Dendritic cell treated with granulocyte-macrophage colony-stimulating factor and Interleukin-4, amounts not matched to agents 40 ng/mL and 50 ng/mL, for 4 days (primary cell): ENCODE results near the gene CSF1R.
"Not testable (repeated sequence)": the region's sequence is repeated elsewhere in the genome, so short reads cannot be mapped to it uniquely, and the experiment has no call there.

Source experiments
- H3K27ac Mint-ChIP-seq: one replicate; pipeline ENCODE4 v1.8.0; 2022; ENCODE audit warnings: mild to moderate bottlenecking, mixed read lengths
- H3K27me3 Mint-ChIP-seq: one replicate; pipeline ENCODE4 v1.8.0; 2022; ENCODE audit warnings: mild to moderate bottlenecking, mixed read lengths
- H3K36me3 Mint-ChIP-seq: one replicate; pipeline ENCODE4 v1.8.0; 2022; ENCODE audit warnings: low read depth, mixed read lengths
- H3K4me1 Mint-ChIP-seq: one replicate; pipeline ENCODE4 v1.8.0; 2022; ENCODE audit warnings: low read depth, mixed read lengths
- H3K4me3 Mint-ChIP-seq: one replicate; pipeline ENCODE4 v1.8.0; 2022; ENCODE audit warnings: mild to moderate bottlenecking, moderate library complexity, mixed read lengths
- H3K9me3 Mint-ChIP-seq: one replicate; pipeline ENCODE4 v1.8.0; 2022; ENCODE audit warnings: mixed read lengths
- intact Hi-C: fragments of 100-400 bp; cut with micrococcal nuclease; formaldehyde crosslinking; loops from one replicate; pipeline ENCODE4 v1.15.0; 2022

The CSF1R gene

GRCh38 chr5:150044712-150045111 is 41.6 kb downstream of the CSF1R start:
- H3K9me3 Mint-ChIP-seq: no peaks in the 10 kb centered on the region
- peaks cover 99% of the 10 kb centered on the region for H3K36me3 Mint-ChIP-seq
- H3K4me3 Mint-ChIP-seq: no peak overlapping the region
- H3K4me1 Mint-ChIP-seq: peaks cover 58% of the 10 kb centered on the region
- intact Hi-C loops: no loop called here
- no peak overlapping the region for H3K27ac Mint-ChIP-seq
- H3K27me3 Mint-ChIP-seq: no peaks in the 10 kb centered on the region

DNA sequence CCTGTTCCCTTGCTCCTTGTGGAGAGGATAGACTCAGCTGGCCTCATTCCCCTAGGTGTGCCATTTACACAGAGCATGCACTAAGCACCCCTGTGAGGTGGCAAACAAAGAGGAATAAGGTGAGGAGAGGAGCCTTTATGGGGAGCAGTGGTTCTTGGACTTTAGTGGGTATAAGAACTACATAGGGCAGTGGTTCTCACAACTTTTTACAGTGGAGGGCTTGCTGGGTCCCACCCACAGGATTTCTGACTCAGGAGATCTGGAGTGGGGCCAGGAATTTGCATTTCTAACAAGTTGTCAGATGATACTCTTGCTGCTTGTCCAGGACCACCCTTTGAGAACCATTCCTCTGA is 42.0 kb downstream of the CSF1R start:
- intact Hi-C loops: no loop called here
- Mint-ChIP-seq H3K27me3 (no peaks in the 10 kb centered on the region), H3K4me3 (no peak overlapping the region), H3K27ac (peak overlapping the region; percentile 54), H3K9me3 (no peaks in the 10 kb centered on the region), H3K36me3 (peaks cover 99% of the 10 kb centered on the region), H3K4me1 (peaks cover 54% of the 10 kb centered on the region)

DNA sequence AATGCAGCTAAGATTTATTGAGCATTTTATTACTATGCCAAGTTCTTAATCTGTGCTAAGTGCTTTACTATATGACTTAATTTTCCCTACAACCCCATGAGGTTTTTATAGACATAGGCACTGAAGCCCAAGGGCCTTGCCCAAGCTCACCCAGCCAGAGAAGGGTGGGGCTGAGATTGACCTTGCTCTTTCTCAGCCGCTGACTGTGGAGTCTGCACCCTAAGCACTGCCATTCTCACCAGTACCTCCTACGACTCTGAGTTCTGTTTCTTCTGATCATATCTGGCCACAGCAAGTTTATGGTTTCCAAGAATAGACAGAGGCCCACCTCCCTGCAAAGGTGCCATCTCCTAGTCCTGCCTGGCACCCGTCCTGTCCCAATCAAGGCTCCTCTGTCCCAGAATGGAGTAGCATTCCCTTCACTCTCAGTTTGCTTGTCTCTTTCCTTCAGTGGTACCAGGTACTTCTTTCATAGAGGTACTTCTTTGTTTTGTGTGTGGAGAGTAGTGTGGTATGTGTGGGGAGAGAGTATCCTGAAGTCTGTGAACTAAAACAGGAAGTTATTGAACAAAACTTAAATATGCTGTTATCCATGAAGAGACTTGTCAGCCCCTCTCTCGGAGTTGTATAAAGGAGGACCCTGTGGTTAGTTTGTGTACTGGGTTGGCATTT is 42.6 kb downstream of the CSF1R start:
- Mint-ChIP-seq H3K27ac (peak overlapping the region; percentile 54), H3K9me3 (no peaks in the 10 kb centered on the region), H3K27me3 (no peaks in the 10 kb centered on the region), H3K4me1 (peaks cover 49% of the 10 kb centered on the region), H3K36me3 (peaks cover 99% of the 10 kb centered on the region), H3K4me3 (no peak overlapping the region)
- intact Hi-C loops: no loop called here

DNA sequence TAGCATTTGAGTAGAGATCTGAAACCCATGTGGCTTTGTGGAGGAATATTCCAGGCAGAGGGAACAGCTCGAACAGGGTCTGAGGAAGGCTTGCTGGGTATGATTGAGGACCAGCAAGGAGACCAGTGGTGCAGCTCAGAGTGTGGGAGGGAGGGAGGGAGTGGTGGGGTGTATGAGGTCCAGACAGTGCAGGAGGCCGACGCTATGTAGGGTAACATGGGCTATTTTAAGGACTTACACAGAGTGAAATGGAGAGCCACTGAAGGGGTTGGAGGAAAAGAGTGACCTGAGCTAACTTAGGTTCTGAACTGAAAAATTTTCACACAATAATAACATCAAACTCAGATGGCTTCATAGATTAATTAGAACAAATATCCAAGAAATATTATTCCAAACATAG is 43.9 kb downstream of the CSF1R start:
- H3K36me3 Mint-ChIP-seq: peaks cover 99% of the 10 kb centered on the region
- intact Hi-C loops: no loop called here
- no peak overlapping the region for H3K27ac Mint-ChIP-seq
- no peaks in the 10 kb centered on the region for H3K9me3 Mint-ChIP-seq
- H3K4me3 Mint-ChIP-seq: no peak overlapping the region
- H3K4me1 Mint-ChIP-seq: peaks cover 41% of the 10 kb centered on the region
- no peaks in the 10 kb centered on the region for H3K27me3 Mint-ChIP-seq

DNA sequence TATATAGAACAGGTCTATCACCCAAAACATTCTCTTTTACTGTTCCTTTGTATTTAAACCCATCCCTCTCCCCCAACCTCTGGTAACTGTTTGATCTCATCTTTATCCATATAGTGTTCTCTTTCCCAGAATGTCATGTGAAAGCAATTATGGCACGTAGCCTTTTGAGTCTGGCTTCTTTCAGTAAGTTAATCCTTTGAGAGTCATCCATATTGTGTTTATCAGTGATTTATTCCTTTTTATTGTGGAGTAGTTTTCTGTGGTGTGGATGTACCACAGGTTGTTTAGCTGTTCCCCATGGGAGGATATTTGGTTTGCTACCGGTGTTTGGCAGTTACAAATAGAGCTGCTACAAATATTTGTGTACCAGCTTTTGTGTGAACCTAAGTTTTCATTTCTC is 47.8 kb downstream of the CSF1R start:
- Mint-ChIP-seq H3K4me1 (peaks cover 35% of the 10 kb centered on the region), H3K36me3 (peaks cover 99% of the 10 kb centered on the region), H3K27ac (no peak overlapping the region), H3K9me3 (no peaks in the 10 kb centered on the region), H3K27me3 (no peaks in the 10 kb centered on the region), H3K4me3 (no peak overlapping the region)
- intact Hi-C loops: no loop called here

DNA sequence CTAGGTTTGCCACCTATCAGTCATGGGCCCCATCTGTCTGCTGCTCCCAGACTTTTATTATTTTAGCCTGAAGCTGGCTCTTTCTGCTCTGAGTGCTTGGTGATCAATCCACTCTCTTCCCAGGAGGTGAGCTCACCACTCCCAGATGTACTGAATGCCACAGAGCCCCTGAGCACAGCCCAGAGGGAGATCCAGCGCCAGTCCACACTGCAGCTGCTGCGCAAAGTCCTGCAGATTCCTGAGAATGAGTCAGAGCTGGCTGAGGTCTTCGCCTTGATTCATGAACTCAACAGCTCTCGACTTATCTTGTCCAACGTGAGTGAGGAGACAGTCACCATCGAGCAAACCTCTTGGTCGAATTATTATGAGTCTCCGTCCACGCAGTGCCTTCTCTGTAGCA is 49.8 kb downstream of the CSF1R start:
- Mint-ChIP-seq H3K4me1 (peaks cover 26% of the 10 kb centered on the region), H3K36me3 (peaks cover 100% of the 10 kb centered on the region), H3K27me3 (no peaks in the 10 kb centered on the region), H3K9me3 (no peaks in the 10 kb centered on the region), H3K27ac (no peak overlapping the region), H3K4me3 (no peak overlapping the region)
- intact Hi-C loops: no loop called here

DNA sequence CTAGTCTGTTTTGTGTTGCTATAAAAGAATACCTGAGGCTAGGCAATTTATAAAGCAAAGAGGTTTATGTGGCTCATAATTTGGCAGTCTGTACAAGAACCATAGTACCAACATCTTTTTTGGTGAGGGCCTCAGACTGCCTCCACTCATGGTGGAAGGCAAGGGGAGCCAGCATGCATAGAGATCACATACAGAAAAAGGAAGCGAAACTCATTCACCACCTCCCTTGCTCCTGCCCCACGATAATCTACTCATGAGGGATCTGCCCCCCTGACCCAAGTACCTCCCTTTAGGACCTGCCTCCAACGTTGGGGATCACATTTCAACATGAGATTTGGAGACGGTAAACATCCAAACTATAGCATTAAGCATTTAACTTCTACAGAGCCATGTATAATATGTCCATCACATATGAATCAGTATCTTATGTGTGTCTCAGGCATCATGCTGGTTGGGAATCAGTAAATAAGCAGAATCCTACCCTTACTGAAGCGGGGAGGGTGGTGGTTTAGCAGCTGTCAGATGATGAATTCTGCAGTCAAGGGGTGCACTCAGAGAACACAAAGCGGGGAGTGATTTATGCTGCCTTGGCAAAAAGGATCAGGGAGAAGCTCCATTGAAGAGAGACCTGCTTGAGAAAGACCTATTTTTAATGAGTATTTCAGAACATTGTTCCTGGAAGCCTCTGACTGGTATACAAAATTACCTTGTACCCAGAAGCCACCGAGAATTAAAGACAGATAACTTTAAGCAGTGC is 51.0 kb downstream of the CSF1R start:
- H3K4me1 Mint-ChIP-seq: peaks cover 26% of the 10 kb centered on the region
- peaks cover 100% of the 10 kb centered on the region for H3K36me3 Mint-ChIP-seq
- H3K4me3 Mint-ChIP-seq: no peak overlapping the region
- no peaks in the 10 kb centered on the region for H3K9me3 Mint-ChIP-seq
- H3K27ac Mint-ChIP-seq: no peak overlapping the region
- intact Hi-C loops: no loop called here
- H3K27me3 Mint-ChIP-seq: no peaks in the 10 kb centered on the region

GRCh38 chr5:150034662-150035061 is 51.7 kb downstream of the CSF1R start:
- Mint-ChIP-seq H3K4me1 (peaks cover 26% of the 10 kb centered on the region), H3K9me3 (no peaks in the 10 kb centered on the region), H3K27ac (no peak overlapping the region), H3K27me3 (no peaks in the 10 kb centered on the region), H3K36me3 (peaks cover 100% of the 10 kb centered on the region), H3K4me3 (no peak overlapping the region)
- intact Hi-C loops: no loop called here

DNA sequence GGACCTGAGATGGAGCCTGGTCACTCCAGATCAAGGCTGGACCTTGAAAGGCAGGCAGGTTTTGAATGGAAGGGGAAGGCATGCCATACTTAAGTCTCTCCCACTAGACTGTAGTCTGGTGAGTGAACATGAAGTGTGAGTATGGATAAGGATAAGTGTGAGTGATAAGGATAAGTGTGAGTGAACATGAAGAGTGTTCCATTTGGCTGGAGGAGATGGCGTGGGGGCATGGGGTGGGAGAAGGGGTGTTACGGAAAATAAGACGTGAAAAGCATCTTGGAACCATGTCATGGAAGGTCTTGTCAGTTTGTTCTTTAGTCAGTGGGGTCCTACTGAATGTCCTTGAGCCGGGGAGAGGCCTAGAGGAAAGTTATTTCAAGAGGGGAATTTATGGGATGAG is 53.0 kb downstream of the CSF1R start:
- no peak overlapping the region for H3K4me3 Mint-ChIP-seq
- peaks cover 100% of the 10 kb centered on the region for H3K36me3 Mint-ChIP-seq
- no peaks in the 10 kb centered on the region for H3K9me3 Mint-ChIP-seq
- no peak overlapping the region for H3K27ac Mint-ChIP-seq
- intact Hi-C loops: no loop called here
- no peaks in the 10 kb centered on the region for H3K27me3 Mint-ChIP-seq
- peaks cover 26% of the 10 kb centered on the region for H3K4me1 Mint-ChIP-seq

GRCh38 chr5:150028047-150028446 is 58.3 kb downstream of the CSF1R start:
- not testable (repeated sequence) for H3K4me1 Mint-ChIP-seq, H3K4me3 Mint-ChIP-seq, H3K9me3 Mint-ChIP-seq, H3K27ac Mint-ChIP-seq, H3K27me3 Mint-ChIP-seq
- peaks cover 97% of the 10 kb centered on the region for H3K36me3 Mint-ChIP-seq
- intact Hi-C loops: loop anchor here (10.0 kb wide), 1 partner anchor 187 kb away; no protein-coding TSS in a partner anchor

GRCh38 chr5:150026682-150027172 is 59.6 kb downstream of the CSF1R start:
- no peaks in the 10 kb centered on the region for H3K9me3 Mint-ChIP-seq
- peaks cover 97% of the 10 kb centered on the region for H3K36me3 Mint-ChIP-seq
- no peak overlapping the region for H3K27ac Mint-ChIP-seq
- H3K27me3 Mint-ChIP-seq: no peaks in the 10 kb centered on the region
- intact Hi-C loops: loop anchor here (10.0 kb wide), 1 partner anchor 188 kb away; no protein-coding TSS in a partner anchor
- H3K4me3 Mint-ChIP-seq: no peak overlapping the region
- H3K4me1 Mint-ChIP-seq: peaks cover 2% of the 10 kb centered on the region

- intact Hi-C loops: loop anchor here (10.0 kb wide), 1 partner anchor 190 kb away; no protein-coding TSS in a partner anchor
- Mint-ChIP-seq H3K4me3 (no peak overlapping the region), H3K4me1 (peaks cover 5% of the 10 kb centered on the region), H3K36me3 (peaks cover 97% of the 10 kb centered on the region), H3K27me3 (no peaks in the 10 kb centered on the region), H3K9me3 (no peaks in the 10 kb centered on the region), H3K27ac (no peak overlapping the region)
Observed at GRCh38 chr5:150024346-150024984, 61.9 kb downstream of the CSF1R start.

- H3K9me3 Mint-ChIP-seq: no peaks in the 10 kb centered on the region
- no peak overlapping the region for H3K4me3 Mint-ChIP-seq
- H3K36me3 Mint-ChIP-seq: peaks cover 97% of the 10 kb centered on the region
- intact Hi-C loops: loop anchor here (10.0 kb wide), 1 partner anchor 192 kb away; no protein-coding TSS in a partner anchor
- peaks cover 5% of the 10 kb centered on the region for H3K4me1 Mint-ChIP-seq
- H3K27me3 Mint-ChIP-seq: no peaks in the 10 kb centered on the region
- H3K27ac Mint-ChIP-seq: no peak overlapping the region
Observed at GRCh38 chr5:150023136-150023535, 63.2 kb downstream of the CSF1R start.

- H3K36me3 Mint-ChIP-seq: peaks cover 97% of the 10 kb centered on the region
- H3K27me3 Mint-ChIP-seq: no peaks in the 10 kb centered on the region
- H3K9me3 Mint-ChIP-seq: no peaks in the 10 kb centered on the region
- no peak overlapping the region for H3K27ac Mint-ChIP-seq
- intact Hi-C loops: loop anchor here (10.0 kb wide), 1 partner anchor 192 kb away; no protein-coding TSS in a partner anchor
- H3K4me3 Mint-ChIP-seq: no peak overlapping the region
- H3K4me1 Mint-ChIP-seq: peaks cover 5% of the 10 kb centered on the region
Observed at GRCh38 chr5:150022681-150023080, 63.7 kb downstream of the CSF1R start.
